ENCODE data around the gene ABCC1. TPM values are rescaled to one million over a fixed set of nuclear protein-coding genes. Genes with fewer than 3 reads are reported as not detected.

The ABCC1 gene
- polyA plus RNA-seq, 1 donor (not counting 4 experiments of a cell fraction or from before 2014, with no cell fraction given): 19.4 TPM

DNA sequence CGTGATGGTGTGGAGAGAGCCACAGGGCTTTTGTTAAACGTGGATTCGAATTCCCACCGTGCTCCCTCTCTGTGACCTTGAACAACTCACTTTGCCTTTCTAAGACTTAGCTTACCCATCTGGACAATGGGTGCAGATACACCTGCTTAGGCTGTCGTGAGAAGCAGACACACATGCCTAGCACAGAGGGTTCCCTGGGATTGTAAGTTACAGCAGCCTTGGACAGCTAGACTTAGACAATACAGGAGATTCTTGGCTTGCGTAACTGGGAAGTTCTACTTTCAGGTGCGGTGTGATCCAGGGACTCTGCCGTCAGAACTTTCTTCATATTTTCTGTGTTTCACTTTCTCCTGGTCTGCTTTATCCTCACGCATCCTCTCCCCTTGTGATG, 127.0 kb downstream of the ABCC1 start:
- no peaks in the 10 kb centered on the region for H3K9me3 ChIP-seq (ENCODE audit: control insufficient read depth, low read depth, low read length)
- H3K4me2 ChIP-seq (ENCODE audit: control insufficient read depth, extremely low read depth, insufficient read depth, low read depth, low read length): no peak overlapping the region
- H3K36me3 ChIP-seq (ENCODE audit: control insufficient read depth in 2 of 2, extremely low read depth in 1 of 2, insufficient read depth in 2 of 2, low read length in 2 of 2): peaks cover 29 to 48% of the 10 kb centered on the region in 2 experiments
- H3K27ac ChIP-seq (ENCODE audit: control insufficient read depth, insufficient read depth, low read length): no peak overlapping the region
- no peaks in the 10 kb centered on the region for H3K27me3 ChIP-seq (ENCODE audit: control insufficient read depth, extremely low read depth, insufficient read depth, low read length)
- FAIRE-seq (no peak), DNase-seq (ENCODE audit: low read depth, low spot score) (no peak)
- TF ChIP-seq, protein P1, sequence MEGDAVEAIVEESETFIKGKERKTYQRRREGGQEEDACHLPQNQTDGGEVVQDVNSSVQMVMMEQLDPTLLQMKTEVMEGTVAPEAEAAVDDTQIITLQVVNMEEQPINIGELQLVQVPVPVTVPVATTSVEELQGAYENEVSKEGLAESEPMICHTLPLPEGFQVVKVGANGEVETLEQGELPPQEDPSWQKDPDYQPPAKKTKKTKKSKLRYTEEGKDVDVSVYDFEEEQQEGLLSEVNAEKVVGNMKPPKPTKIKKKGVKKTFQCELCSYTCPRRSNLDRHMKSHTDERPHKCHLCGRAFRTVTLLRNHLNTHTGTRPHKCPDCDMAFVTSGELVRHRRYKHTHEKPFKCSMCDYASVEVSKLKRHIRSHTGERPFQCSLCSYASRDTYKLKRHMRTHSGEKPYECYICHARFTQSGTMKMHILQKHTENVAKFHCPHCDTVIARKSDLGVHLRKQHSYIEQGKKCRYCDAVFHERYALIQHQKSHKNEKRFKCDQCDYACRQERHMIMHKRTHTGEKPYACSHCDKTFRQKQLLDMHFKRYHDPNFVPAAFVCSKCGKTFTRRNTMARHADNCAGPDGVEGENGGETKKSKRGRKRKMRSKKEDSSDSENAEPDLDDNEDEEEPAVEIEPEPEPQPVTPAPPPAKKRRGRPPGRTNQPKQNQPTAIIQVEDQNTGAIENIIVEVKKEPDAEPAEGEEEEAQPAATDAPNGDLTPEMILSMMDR (optimal IDR thresholded peaks at IDR 0.05 in 1 of 3, IDR thresholded peaks at IDR 0.05 in 1 of 3, conservative IDR thresholded peaks at IDR 0.05 in 1 of 3; ENCODE audit: extremely low read depth in 1 of 3, insufficient read depth in 2 of 3, low read length in 3 of 3): no peak
- no peak for TF ChIP-seq EZH2 (IDR thresholded peaks at IDR 0.05; ENCODE audit: low read length)
- no peaks in the 10 kb centered on the region for H4K20me1 ChIP-seq (ENCODE audit: control insufficient read depth, extremely low read depth, insufficient read depth, low read length)
- H3K9ac ChIP-seq (ENCODE audit: control insufficient read depth, extremely low read depth, insufficient read depth, low read length): no peak overlapping the region
- H2AFZ ChIP-seq (ENCODE audit: control insufficient read depth, low read length): no peak overlapping the region
- no peaks in the 10 kb centered on the region for H3K79me2 ChIP-seq (ENCODE audit: control insufficient read depth, insufficient read depth, low read length)
- dilution Hi-C loops (cut with MboI; ENCODE audit: extremely low pct_ligation_motif_present, low sequenced_read_pairs): no loop called here
- H3K4me3 ChIP-seq (ENCODE audit: control insufficient read depth in 2 of 3, extremely low read depth in 1 of 3, insufficient read depth in 2 of 3, low read depth in 1 of 3, low read length in 3 of 3): no peak overlapping the region
- no peaks in the 10 kb centered on the region for H3K9me1 ChIP-seq (ENCODE audit: control insufficient read depth, extremely low read depth, insufficient read depth, low read length)
- H3K4me1 ChIP-seq (ENCODE audit: control insufficient read depth, extremely low read depth, insufficient read depth, low read length): no peaks in the 10 kb centered on the region

DNA sequence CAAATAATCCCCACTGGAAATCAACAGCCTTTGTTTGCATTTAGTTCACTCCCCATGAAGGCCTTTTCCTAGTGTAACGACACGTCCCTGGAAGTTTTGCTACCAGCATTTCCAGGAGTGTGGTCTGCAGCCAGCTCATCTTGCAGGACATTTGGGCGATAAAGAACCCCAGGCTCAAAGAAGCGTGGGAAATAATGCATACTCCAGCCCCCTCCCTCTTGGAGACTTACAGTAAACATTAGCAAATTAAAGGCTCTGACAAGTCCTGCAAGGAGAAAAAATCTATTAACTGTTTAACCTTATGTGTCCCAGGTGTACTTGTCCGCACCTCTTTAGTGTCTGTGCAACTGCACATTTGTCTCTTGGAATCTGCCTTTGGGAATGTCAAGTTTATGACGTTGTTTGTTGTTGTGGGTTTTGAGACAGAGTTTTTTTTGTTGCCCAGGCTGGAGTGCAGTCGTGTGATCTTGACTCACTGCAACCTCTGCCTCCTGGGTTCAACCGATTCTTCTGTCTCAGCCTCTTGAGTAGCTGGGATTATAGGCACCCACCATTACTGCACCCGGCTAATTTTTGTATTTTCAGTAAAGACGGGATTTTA, 131.1 kb downstream of the ABCC1 start:
- dilution Hi-C loops (cut with MboI; ENCODE audit: extremely low pct_ligation_motif_present, low sequenced_read_pairs): no loop called here
- DNase-seq (ENCODE audit: low read depth, low spot score) (no peak), FAIRE-seq (no peak)
- Histone ChIP-seq H3K4me3 (ENCODE audit: control insufficient read depth in 2 of 3, extremely low read depth in 1 of 3, insufficient read depth in 2 of 3, low read depth in 1 of 3, low read length in 3 of 3) (no peak overlapping the region), H3K36me3 (ENCODE audit: control insufficient read depth in 2 of 2, extremely low read depth in 1 of 2, insufficient read depth in 2 of 2, low read length in 2 of 2) (peaks cover 33 to 49% of the 10 kb centered on the region in 2 experiments), H3K4me2 (ENCODE audit: control insufficient read depth, extremely low read depth, insufficient read depth, low read depth, low read length) (no peak overlapping the region), H3K27me3 (ENCODE audit: control insufficient read depth, extremely low read depth, insufficient read depth, low read length) (no peaks in the 10 kb centered on the region), H3K27ac (ENCODE audit: control insufficient read depth, insufficient read depth, low read length) (no peak overlapping the region), H3K9me3 (ENCODE audit: control insufficient read depth, low read depth, low read length) (peaks cover 4% of the 10 kb centered on the region), H3K4me1 (ENCODE audit: control insufficient read depth, extremely low read depth, insufficient read depth, low read length) (no peaks in the 10 kb centered on the region), H4K20me1 (ENCODE audit: control insufficient read depth, extremely low read depth, insufficient read depth, low read length) (no peaks in the 10 kb centered on the region), H2AFZ (ENCODE audit: control insufficient read depth, low read length) (no peak overlapping the region), H3K79me2 (ENCODE audit: control insufficient read depth, insufficient read depth, low read length) (no peaks in the 10 kb centered on the region), H3K9ac (ENCODE audit: control insufficient read depth, extremely low read depth, insufficient read depth, low read length) (no peak overlapping the region), H3K9me1 (ENCODE audit: control insufficient read depth, extremely low read depth, insufficient read depth, low read length) (no peaks in the 10 kb centered on the region)
- no peak for TF ChIP-seq EZH2 (IDR thresholded peaks at IDR 0.05; ENCODE audit: low read length)
- TF ChIP-seq, protein P1 (optimal IDR thresholded peaks at IDR 0.05 in 1 of 3, IDR thresholded peaks at IDR 0.05 in 1 of 3, conservative IDR thresholded peaks at IDR 0.05 in 1 of 3; ENCODE audit: extremely low read depth in 1 of 3, insufficient read depth in 2 of 3, low read length in 3 of 3): no peak
